HG03066 (cell line): ENCODE results near the gene TRAF3IP1.
"Not testable (repeated sequence)": the region's sequence is repeated elsewhere in the genome, so short reads cannot be mapped to it uniquely, and the experiment has no call there.

Source experiments
- ATAC-seq: cut with Tn5 transposase; IDR thresholded peaks from one replicate; pipeline ENCODE4 v1.9.1; 2021; ENCODE audit warnings: low read depth; ENCODE audit not compliant: unreplicated experiment

The TRAF3IP1 gene, protein sequence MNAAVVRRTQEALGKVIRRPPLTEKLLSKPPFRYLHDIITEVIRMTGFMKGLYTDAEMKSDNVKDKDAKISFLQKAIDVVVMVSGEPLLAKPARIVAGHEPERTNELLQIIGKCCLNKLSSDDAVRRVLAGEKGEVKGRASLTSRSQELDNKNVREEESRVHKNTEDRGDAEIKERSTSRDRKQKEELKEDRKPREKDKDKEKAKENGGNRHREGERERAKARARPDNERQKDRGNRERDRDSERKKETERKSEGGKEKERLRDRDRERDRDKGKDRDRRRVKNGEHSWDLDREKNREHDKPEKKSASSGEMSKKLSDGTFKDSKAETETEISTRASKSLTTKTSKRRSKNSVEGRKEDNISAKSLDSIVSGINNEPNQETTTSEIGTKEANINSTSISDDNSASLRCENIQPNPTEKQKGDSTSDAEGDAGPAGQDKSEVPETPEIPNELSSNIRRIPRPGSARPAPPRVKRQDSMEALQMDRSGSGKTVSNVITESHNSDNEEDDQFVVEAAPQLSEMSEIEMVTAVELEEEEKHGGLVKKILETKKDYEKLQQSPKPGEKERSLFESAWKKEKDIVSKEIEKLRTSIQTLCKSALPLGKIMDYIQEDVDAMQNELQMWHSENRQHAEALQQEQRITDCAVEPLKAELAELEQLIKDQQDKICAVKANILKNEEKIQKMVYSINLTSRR

DNA sequence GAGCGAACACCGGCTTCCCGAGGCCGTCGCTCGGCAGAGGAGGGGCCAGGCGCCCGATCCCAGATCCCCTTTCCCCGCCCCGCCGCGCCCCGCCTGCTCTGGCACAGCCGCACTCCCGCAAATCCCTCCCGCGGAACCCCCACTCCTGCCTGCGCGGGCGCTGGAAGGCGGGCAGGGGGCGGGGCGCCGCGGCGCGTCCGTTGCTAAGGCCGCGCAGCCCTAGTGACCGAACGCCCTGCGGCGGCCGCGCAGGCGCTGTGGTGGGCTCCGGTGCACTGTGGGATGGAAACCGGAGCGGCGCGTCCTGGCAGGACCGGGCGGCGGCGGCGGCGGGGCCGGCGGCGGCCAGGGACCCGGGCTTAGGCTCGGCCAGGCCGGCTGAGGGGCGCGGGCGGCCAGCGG lies at the start of gene TRAF3IP1:
TSS of gene TRAF3IP1 (plus strand) at position 273 of the 402 bp plus-strand sequence. CDS start 145 bp downstream, outside the sequence.
- ATAC-seq, result peak; percentile 92

DNA sequence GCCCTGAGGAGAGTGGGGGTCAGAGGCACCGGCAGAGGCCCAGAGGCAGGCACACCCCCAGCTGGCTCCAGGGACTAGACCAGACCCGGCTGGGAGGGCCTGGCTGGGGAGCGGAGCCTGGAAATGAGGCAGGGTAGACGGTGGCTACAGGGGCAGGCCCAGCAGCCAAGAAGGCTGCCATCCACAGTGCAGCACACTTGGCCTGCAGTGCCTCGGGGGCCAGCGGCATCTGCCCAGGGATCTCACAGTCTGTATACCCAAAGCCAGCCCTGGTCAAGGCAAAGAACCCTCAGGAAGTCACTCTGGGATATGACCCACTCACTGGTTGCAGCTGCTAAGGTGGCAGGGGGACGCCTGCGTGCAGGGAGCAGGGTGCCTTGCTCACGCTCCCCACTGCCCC lies 49.7 kb upstream of the TRAF3IP1 start:
- ATAC-seq, result no peak

DNA sequence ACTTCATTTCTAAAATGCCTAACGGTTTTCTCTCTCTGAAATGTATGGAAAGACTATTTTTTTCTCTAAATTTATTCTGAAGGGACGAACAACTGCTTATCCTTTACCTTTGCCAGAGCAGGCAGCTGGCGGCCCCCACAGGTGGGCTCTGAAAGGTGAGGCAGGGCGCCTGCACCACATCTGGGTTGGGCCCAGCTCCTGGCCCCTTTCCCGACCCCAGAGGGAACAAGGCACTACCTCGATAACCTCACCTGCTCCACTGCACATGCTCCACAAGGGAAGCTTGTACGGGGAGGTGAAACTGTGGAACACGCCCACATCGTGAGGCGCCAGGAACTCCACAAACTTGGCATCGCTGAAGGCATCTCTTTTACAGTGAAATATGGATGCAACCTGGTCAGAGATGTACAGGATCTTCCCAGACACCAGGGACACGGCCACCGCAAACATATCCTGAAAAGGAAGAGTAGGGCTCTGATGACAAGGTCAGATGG lies 49.2 kb upstream of the TRAF3IP1 start:
- no peak for ATAC-seq

DNA sequence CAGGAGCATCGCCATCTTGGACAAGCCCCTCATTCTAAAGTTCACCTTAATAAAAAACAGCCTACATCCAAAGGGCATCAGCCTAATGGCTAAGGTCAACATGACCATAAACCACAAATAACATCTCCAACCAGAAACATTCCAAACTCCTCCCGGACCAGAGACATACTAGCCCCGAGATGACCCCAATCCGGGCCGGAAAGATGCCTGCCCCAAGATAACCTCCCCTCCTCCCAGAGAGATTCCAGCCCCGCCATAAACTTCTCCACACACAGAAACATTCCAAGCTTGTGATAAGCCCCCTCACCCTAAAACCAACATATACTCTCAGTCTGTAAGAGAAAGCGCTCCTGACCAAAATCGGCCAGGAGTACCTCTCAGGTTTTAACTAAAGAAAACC lies 48.6 kb upstream of the TRAF3IP1 start:
- not testable (repeated sequence) for ATAC-seq

DNA sequence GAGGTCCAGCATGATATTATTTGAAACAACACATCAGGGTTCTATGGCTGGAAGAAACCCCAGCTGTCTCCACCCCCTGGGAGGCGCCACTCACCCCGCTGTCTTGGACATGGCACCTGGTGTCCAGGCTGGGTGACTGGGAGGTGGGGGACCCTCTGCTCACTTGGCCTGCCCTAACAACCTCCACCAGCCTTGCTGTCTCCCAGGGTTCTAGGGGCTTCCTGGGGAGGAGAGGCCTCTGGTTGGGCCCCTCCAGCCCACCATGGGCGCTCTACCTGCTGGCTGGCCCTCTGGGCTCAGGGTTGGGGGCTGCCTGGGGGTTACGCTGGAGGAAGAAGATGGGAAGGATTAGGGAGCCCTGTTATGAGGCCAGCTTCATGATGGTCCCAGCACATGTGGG lies 48.2 kb upstream of the TRAF3IP1 start:
- no peak for ATAC-seq

DNA sequence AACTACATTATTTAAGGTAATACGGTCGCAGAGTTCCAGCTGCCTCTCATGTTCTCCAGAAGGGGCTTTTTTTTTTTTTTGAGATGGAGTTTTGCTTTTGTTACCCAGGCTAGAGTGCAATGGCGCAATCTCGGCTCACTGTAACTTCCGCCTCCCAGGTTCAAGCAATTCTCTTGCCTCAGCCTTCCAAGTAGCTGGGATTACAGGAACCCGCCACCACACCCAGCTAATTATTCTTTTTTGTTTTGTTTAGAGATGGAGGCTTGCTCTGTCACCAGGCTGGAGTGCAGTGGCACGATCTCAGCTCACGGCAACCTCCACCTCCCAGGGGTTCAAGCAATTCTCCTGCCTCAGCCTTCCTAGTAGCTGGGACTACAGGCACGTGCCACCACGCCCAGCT lies 46.9 kb upstream of the TRAF3IP1 start:
- not testable (repeated sequence) for ATAC-seq

DNA sequence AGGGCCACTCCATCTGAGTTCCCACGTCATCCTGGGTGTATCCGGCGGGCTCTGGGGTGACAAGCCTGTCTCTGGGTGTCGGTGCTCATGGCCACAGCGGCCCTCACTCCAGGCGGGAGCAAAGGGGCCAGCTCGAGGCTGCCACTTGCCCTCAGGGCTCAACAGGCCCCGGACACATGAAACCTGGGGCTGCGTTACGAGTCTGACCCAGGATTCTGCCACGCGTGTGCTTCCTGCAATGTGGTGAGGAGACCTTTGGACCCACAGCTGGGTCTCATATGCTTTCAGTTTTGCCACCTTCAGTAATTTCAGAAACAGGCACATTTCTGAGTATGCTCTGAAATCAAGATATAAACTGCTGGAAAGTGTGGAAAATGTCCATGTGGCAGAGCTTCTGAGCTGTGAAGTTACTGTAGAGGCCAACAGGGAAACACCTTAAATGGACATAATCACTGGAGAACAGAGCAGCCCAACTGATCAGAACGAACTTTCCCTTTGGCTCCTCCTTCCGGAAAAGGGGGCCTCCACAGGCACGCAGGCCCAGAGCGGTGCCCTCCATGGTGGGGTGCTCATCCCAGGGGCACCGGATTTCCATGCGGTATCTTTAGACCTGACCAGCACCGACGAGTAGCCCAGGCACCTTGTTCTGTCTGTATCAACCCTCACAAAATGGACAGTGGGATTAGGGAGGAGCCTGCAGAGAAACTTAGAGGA lies 46.0 kb upstream of the TRAF3IP1 start:
- no peak for ATAC-seq

DNA sequence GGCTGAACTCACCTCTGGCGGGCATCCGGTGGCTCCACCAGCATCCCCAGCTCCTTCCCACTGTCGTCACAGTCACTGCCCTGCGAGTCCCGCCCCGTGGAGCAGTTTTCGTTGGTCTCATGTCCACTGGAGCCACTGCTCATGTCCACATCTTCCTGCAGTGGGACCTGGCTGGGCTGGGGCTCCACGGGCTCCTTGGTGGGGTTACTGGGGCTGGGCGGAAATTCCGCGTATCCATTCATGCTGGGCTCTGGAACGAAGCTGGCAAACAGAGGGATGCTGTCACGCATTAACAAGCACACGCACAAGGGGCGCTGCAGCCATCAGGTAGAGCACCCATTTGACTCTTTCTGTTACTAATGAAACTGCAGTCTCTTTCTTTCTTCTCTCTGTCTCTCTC lies 42.6 kb upstream of the TRAF3IP1 start:
- ATAC-seq, result no peak

DNA sequence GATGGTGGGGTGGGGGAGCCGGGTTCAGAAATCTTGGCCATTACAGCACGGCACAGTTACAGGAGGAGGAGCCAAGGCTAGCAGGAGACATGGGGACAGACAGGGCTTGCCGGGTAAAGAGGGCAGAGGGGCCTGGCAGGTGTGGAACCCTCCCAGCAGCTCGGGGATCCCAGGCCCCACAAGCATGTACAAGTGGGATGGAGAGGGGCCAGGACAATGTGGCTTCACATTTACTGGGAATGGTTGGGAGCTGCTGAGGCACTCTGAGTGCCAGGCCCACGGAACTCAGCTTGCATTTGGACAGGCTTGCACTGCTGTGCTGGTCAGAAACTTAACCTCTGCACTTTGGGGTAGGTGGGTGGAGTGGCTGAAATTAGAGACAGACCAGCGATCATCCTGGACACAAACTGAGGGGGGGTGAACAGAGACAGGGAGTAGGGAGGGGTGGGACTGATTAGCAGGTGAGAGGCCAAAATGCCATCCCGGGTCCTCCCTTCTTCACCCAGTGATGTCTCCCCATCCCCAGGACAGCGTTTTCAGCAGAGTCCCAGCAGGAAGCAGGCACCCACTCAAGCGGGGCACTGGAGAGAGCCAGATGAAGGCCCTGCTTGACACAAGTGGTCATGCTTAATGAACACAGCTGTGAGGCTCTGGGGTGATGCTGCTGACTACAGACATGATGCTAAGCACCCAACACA lies 41.5 kb upstream of the TRAF3IP1 start:
- no peak for ATAC-seq

DNA sequence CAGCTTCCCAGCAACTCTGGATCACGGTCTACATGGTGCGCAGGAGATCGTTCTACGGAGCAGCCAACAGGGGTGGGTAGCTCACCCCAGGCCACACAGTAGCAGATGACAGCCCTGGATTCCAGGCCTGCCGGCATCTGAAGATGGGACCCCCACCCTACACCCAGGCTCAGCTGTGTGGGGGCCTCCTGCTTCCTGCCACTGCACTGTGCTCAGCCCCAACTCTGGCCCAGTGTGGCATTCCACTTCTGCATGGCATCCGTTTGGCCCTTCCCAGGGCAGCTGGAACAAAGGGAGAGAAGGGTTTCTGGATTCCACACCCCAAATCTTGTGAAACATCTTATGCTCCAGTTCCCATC lies 41.0 kb upstream of the TRAF3IP1 start:
- ATAC-seq, result no peak

DNA sequence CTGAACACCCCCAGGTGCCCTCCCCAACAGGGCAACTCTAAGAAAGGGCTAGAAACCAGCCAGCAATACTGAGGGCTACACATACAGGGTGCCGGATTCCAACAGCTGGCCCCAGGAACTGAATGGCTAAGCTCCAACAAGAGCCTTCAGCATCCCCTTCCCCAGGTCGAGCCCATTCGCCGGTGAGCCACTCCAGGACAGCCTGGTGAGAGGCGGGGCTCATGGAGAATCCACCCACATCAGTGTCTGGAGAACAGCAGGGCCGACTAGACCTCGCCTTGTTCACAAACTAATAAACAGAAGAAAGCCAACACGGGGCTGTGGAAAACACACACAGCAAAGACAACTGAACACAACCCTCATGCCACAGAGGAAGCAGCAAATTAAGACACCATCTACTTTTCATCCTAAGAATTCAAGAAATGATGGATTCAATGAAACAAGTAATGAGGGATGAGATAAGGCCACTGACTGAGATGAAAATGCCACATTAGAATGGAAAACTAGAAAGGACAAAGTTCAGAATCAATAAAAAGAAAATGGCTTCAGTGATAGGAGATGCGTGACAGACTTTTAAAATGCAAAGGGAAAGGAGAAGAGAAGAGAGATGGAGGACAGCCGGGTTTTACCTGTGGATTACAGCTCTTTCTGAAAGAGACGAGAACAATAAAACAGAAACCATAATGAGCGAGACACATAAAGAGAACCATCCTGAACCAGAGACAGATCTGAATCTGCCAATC lies 40.1 kb upstream of the TRAF3IP1 start:
- ATAC-seq, result no peak

DNA sequence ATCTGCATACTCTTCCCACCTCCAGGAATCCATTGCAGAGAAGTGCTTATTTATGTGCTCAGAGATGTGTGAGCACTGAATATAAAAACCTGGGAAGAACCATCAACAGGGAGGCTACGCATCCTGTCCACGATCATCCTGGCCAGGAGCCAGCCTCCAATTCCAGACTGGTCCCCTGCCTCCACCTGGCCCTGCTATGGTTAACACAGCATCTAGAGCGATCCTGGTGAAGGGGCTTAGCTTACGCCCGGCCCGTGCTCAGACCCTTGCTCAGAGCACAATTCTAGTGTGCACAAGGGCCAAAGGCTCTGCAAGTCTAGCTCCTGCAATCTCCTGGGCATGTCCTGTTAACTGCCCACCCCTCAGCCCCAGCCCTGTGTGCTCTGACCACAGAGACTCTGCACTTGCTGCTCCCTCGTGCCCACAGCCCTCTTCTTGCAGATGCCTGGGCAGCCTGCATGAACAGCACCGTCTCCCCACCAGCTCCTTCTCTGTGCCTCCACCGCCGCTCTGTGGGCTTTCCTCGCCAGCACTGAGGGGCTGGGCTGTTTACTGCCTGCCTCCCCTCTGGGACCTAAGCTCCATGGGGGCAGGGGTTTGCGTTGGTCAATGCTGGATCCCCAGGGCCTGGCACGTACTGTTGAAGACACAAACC lies 38.4 kb upstream of the TRAF3IP1 start:
- ATAC-seq, result no peak

DNA sequence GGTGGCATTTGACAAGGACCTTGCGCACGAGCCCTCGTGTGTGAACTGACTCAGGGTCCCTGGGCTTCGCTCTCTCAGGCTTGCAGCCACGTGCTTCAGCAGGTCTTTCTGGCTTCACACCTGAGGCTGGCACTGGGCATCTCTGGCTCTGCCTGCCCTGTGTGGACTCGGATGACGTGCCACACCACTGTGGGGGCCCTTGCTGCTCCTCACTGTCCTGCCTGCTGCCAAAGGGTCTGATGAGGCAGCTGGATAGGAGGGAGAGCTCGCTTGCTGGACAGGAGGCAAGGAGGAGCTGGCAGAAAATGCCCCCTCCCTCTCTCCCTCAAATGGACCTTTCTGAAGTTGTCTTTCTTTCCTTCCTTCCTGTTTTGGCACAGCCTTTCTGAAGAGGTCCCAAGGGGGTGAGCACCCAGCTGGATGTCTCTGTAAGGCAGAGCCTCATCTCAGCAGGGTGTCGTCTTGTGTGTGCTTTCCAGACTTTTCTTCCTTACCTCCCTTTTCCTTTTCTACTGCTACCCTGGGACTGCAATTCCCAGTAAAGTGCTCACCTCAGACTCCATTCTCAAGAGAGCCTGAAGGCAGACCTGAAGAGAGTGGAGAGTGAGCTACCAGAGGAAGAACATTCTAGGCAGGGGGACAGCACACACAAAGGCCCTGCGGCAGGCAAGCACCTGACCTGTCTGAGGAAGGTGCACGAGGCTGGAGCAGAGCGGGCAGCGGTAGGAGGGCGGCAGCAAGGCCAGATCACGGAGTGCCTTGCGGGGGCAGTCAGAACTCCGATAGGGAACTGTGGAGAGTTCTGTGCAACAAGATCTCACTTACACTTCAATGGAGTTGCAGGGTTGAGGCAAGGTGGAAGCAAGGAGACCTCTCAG lies 37.2 kb upstream of the TRAF3IP1 start:
- ATAC-seq, result no peak

DNA sequence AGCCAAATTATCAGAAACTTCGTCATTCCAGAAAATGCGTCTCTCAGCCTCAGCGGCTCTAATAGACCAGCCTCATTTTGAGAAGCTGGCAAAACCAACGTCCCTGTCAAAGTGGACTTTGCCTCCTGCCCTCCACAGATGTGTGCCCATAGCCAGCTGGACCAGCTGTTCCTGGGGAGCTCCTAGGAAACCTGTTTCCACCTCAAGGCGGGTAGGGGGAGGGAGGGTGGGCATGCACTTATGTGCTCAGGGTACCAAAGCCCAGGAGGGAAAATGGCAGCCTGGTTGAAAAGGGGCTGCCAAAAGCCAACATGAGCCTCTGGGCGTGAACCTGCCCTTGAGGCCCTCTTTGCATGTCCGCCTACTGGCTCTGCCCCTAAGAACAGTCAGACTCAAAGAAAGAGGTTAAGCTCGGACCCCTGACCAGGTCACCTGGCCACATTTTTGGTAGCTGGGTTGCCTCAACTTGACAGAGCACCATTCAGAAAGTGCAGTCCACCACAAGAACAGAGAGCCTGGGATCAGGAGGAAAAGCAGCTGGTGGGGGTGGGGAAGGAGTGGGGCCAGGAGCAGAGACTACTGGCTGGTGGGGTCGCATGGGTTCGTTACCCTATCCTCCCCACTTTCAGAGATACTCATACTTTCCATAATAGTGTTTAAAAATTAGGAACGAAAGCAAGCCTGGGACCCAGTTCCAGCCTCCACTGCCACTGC lies 35.4 kb upstream of the TRAF3IP1 start:
- no peak for ATAC-seq

DNA sequence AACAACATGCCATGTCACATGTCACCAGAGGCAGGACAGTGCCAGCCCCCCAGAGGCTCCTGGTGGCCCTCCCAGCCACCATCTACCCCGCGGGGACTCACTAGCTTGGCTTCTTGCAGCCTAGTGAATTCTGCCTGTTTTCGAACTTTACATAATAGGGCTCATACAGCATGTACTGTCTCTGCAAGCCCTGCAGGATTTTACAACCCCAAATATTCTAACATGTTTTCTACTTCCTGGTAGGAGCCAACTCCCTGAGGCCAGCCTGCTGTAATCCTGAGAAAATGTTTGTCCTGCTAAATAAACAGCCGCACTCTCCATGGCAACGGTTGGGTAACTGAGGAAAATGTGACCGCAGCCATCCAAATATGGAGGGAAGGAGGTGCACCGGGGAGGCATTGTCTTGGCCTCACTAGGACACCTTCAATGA lies 34.6 kb upstream of the TRAF3IP1 start:
- ATAC-seq, result no peak

DNA sequence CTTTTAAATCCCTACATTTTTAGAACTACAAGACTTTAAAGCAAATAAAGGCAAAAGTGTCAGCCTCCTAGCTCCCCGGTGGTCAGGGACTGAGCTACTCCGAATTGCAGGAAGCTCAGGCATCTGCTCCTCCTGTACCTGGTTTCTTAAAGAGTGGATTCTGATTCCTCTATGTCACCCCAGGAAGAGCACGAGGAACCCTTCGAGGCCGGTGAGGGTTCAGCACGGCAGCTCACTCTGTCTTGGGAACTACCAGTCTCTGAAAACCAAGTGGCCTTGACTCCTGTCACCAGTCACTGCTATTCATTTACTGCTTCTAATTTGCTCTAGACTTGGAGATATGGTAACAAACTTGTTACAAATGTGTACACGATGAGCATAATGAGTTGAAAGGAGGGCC lies 34.2 kb upstream of the TRAF3IP1 start:
- no peak for ATAC-seq

DNA sequence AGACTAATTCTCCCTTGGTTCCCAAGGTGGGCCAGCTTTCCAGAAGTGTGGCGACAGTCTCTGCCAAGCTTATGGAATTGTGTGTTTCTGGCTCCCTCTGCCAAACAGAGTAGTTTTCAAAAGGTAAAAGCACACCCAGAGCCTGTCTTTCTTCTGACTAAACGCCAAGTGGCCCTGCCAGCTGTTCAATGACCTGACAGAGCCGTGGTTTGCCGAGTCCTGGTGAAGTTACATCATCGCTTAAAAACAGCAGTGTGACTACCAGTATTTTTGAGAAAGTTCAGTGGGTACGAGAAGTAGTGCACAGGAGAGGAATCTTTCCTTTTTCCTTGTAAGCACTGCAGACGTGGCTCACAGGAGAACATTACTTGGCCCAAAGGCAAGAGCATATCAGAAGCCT lies 33.8 kb upstream of the TRAF3IP1 start:
- no peak for ATAC-seq
